GM18519 (cell line): ENCODE measurements around the gene TMEM52B.
A peak's percentile ranks its signal among the peaks of the same experiment; 100 is the strongest.
"Not testable (repeated sequence)": the region's sequence is repeated elsewhere in the genome, so short reads cannot be mapped to it uniquely, and the experiment has no call there.

Experiments used
- ATAC-seq: cut with Tn5 transposase; IDR thresholded peaks from one replicate; pipeline ENCODE4 v1.9.1; 2021; ENCODE audit warnings: mild to moderate bottlenecking, moderate library complexity; ENCODE audit not compliant: unreplicated experiment, low FRiP score

TMEM52B gene

DNA sequence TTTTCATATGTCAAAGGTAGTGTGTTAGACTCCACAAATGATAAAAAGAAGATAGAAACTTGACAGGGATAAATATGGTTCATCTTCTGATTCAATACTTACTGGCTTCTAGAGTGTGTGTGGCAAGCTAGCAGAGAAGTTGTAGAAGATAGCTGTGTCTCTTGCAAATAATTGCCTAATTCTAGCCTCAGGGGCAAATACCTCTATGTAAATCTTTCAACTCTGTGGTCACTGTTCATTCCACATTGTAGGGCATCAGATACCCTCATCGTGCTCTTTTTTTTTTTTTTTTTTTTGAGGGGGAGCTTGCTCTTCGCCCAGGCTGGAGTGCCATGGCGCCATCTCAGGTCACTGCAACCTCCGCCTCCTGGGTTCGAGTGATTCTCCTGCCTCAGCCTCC is 8.6 kb upstream of the TMEM52B start:
- no peak for ATAC-seq

GRCh38 chr12:10171973-10172728 is 6.7 kb upstream of the TMEM52B start, which contains the start of gene OLR1:
Gene OLR1, minus strand, starts transcription at chr12:10172132. Its CDS starts 55 bp downstream, at chr12:10172077.
- no peak for ATAC-seq

DNA sequence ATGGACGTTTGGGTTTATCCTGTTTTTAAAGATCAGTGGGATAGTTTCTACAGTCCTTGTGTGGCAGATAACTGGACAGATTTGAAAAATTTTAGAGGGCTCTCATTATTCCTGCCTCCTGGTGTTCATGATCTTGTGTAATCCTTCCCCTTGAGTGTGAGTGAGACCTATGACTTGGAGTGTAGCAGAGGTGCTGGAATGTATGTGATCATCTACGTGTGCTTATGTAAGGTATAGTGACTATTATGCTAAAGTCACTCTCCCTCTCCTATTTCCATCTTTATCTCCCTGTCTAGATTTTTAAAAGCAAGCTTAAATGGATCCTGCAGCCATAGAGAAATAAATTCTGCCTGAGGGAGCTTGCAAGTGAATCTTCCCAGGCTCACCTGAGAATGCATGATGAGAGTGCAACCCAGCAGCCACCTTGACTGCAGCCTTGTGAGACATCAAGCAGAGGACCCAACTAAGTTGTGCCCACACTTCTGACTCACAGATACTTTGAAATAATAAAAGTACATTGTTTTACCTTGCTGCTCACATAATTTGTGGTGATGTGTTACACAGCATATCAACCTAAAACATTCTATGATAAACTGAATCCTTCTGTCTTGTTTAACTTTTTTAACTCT is 3.7 kb upstream of the TMEM52B start:
- no peak for ATAC-seq

- ATAC-seq: no peak
These were observed 2.8 kb upstream of the TMEM52B start for GRCh38 chr12:10175846-10176636.

DNA sequence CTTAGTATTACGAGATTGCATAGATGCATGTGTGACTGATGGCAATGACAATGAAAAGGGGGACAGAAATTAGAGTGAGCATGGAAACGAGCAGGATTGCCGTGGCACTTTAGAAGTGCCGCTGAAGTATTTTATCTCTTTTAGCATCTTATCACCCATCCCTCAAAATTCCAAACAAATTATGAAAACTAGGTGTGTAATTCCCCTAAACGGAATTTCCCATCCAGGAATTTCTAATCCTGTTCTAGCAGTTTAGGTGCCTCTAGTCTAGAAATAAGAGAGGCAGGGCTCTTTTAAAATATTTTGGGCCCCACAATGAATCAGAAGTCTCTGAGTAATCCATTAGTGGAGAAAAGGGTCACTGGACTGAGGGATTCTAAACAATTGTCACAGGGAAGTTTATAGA is 947 bp downstream of the TMEM52B start:
- no peak for ATAC-seq

DNA sequence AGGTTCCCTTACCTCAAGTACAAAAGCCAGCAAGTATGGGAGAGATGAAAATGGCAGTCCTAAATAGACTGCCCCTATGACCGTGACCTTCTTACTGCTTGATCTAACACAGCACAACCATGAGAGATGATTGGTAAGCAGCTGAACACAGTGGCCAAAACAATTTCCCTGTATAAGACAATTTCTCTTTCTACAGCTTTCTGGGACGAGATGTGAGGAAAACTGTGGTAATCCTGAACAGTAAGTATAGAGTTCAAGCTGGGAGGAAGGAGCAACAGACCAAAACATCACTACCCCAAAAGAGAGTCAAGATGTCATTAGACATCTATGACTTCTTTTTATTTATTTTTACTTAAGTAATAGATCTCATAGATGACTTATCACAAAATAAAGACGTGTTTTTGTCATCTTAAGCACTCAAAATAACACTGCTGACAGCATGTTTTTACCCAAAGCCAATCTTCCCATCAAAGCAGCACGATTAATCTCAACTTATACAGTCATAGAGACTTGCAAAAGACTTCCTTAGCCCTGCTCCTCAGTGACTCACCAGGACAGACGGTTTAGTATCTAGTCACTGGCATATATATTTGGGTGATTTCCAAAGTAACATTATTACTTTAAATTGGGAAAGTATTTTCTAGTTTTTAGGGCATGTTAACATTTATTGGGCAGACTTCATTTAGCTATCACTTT is 3.7 kb downstream of the TMEM52B start:
- no peak for ATAC-seq

- ATAC-seq: no peak
These were observed 5.5 kb downstream of the TMEM52B start for GRCh38 chr12:10184261-10184843.

- no peak for ATAC-seq
These were observed 7.5 kb downstream of the TMEM52B start for GRCh38 chr12:10186299-10186698.

DNA sequence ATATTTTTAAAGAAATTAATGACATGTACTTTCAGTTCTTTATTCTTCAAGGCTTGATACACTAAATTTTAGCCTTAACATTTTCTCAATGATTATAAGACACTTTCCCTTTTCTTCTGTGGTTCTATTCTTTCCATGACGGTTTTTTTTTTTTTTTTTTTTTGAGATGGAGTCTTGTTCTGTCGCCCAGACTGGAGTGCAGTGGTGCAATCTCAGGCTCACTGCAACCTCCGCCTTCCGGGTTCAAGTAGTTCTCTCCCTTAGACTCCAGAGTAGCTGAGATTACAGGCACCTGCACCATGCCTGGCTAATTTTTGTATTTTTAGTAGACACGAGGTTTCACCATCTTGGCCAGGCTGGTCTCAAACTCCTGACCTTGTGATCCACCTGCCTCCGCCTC is 8.1 kb downstream of the TMEM52B start:
- not testable (repeated sequence) for ATAC-seq

- ATAC-seq: no peak
These were observed 10.8 kb downstream of the TMEM52B start for GRCh38 chr12:10189653-10190052.

DNA sequence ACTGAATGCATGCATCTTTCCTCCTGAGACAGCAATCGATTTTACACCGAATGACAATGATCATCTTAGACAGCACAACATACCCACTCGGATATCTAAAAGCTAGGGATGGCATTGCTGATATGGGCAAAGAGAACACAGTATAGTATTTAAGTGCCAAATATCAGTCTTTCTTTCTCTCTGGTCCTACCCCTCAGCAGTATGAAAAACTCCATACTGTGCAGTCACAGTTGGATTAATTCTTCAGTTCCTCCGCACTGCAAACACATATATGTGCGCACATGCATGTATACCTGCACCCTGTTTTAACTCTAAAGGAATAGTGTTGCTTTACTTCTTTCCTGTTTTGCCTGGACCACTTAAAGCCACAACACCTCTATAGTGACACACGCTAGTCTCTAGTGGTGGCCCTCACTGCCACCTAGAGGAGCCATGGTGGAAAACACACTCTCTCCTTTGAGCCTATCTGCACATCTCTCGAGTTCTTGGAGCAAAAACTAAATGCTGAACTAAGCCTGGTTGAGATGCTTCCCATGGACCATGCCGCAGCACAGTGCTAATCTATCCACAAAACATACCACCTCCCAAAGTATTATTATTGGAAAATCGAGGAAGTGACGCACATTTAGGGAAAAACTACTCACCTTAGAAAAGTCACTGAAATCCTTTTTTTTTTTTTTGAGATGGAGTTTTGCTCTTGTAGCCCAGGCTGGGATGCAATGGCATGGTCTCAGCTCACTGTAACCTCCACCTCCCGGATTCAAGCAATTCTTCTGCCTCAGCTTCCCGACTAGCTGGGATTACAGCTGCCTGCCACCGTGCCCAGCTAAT is 11.9 kb downstream of the TMEM52B start:
- ATAC-seq: peak; percentile 85

- no peak for ATAC-seq
These were observed 13.0 kb downstream of the TMEM52B start for GRCh38 chr12:10191865-10192264.

- ATAC-seq: no peak
These were observed 15.4 kb downstream of the TMEM52B start for GRCh38 chr12:10194160-10194670.

DNA sequence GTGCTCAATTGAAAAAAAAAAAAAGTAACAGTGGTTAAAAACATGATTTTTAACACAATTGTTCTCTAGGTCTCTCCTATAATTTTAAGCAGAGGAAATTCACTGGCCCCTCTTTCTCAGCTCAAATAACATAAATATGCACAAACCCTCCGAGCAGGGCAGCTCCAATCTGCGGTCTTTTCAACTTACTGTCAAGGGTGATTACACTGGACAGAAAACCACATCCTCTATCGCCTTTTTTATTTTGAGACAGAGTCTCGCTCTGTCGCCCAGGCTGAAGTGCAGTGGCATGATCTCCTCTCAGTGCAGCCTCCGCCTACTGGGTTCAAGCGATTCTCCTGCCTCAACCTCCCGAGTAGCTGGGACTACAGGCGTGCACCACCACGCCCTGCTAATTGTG is 17.4 kb downstream of the TMEM52B start:
- ATAC-seq: peak; percentile 84

DNA sequence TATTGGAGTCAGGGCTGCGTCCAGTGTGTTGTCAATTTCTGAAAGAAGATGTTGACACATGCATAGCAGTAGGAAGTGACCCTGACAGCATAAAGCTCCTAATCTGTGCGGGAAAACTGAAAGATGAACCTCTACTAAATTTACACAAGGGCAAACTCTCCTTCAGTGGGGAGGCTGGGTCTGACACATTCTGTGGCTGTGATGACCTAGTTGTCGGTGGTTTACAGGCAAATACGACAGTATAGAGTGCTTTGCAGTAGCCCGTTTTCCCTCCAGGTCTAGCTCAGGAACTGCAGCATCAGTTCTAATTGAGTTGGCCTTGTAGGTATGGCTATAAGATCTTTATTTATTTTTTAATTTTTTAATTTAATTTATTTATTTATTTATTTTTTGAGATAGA is 19.0 kb downstream of the TMEM52B start:
- no peak for ATAC-seq

GRCh38 chr12:10204495-10204894 is 25.7 kb downstream of the TMEM52B start:
- not testable (repeated sequence) for ATAC-seq

GRCh38 chr12:10205220-10205807 is 26.5 kb downstream of the TMEM52B start:
- ATAC-seq: no peak

GRCh38 chr12:10207136-10207535 is 28.3 kb downstream of the TMEM52B start:
- no peak for ATAC-seq

DNA sequence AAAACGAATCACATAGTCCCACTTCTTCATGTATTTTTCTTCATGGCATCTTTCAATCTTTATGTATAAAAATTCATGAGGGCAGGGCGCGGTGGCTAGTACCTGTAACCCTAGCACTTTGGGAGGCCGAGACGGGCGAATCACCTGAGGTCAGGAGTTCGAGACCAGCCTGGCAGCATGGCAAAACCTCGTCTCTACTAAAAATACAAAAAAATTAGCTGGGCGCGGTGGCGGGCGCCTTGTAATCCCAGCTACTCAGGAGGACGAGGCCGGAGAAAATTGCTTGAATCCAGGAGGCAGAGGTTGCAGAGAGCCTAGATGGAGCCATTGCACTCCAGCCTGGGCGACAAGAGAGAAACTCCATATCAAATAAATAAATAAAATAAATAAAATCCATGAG is 31.4 kb downstream of the TMEM52B start:
- no peak for ATAC-seq
